HCT116 (cell line): Measurements from ENCODE around the gene EDN2. TPM values are rescaled to one million over a fixed set of nuclear protein-coding genes. Genes with fewer than 3 reads are reported as not detected.

Experiments used
- ATAC-seq: fragments of 200-7000 bp; cut with Tn5 transposase; 2 replicates; pipeline ENCODE4 v1.9.1; 2020; ENCODE audit warnings: mild to moderate bottlenecking, moderate library complexity
- BruUV-seq: library from RNA; stranded (reverse); fragments of 400-500 nt; replicated peaks from 2 replicates; lab custom pipeline; 2021; lab: Mats Ljungman, UMichigan
- CTCF ChIA-PET: fragments of 300-600 bp; sonication (Branson Sonifier 250); formaldehyde crosslinking; loops from one replicate; lab custom pipeline; 2021; ENCODE audit warnings: antibody characterized with exemption; lab: Charles Lee
- POLR2A ChIA-PET: fragments of 300-600, 350-600 bp; sonication (Branson Sonifier 250); formaldehyde crosslinking; loops from one replicate; lab custom pipeline; 2021; ENCODE audit warnings: antibody characterized with exemption; lab: Charles Lee
- RAD21 ChIA-PET, 2 experiments: fragments of 300-600 bp; sonication (Branson Sonifier 250); formaldehyde crosslinking; loops; one replicate each; lab custom pipeline; 2023; ENCODE audit warnings: low total read pairs in 2 of 2; ENCODE audit not compliant: uncharacterized antibody in 2 of 2, unreplicated experiment in 2 of 2, low non-redundant PET in 1 of 2; lab: Charles Lee
- DNase-seq: peaks from one replicate; pipeline ENCODE4 v3.0.0-alpha.2; 2010; ENCODE audit warnings: low read depth, low spot score
- H2AFZ ChIP-seq: fragments of 200-600 bp; shearing (Covaris generic), sonication (generic); 2 replicates; pipeline ENCODE4 v1.6.1; 2017; ENCODE audit warnings: low read depth, mixed run types, mixed read lengths, antibody characterized with exemption, low read length; ENCODE audit not compliant: poor library complexity, severe bottlenecking
- H3K27ac ChIP-seq: 2 replicates; pipeline ENCODE4 v1.5.1; 2012; ENCODE audit warnings: low read depth, low read length
- H3K27me3 ChIP-seq: fragments of 200-600 bp; sonication (generic); 2 replicates; pipeline ENCODE4 v1.6.1; 2016; ENCODE audit warnings: mixed run types, low read length, mixed read lengths; ENCODE audit not compliant: insufficient read depth
- H3K36me3 ChIP-seq, 2 experiments: fragments of 200-500 bp in 1 of 2; fragments of 200-600 bp in 1 of 2; sonication (Bioruptor generic) in 1 of 2; sonication (generic) in 1 of 2; 2 replicates each; pipeline versions ENCODE4 v1.5.1 to v1.6.1; 2014 to 2016; ENCODE audit warnings: low read length in 2 of 2, inconsistent platforms in 1 of 2, mixed read lengths in 1 of 2, mixed run types in 1 of 2; ENCODE audit not compliant: insufficient read depth in 2 of 2, control insufficient read depth in 1 of 2
- H3K4me1 ChIP-seq, 2 experiments: fragments of 200-600 bp in 1 of 2; sonication (generic) in 1 of 2; 2 replicates each; pipeline versions ENCODE4 v1.5.1 to v1.6.1; 2012 to 2017; ENCODE audit warnings: low read length in 2 of 2, inconsistent platforms in 1 of 2, mild to moderate bottlenecking in 1 of 2, mixed read lengths in 1 of 2, mixed run types in 1 of 2, moderate library complexity in 1 of 2; ENCODE audit not compliant: insufficient read depth in 2 of 2, control insufficient read depth in 1 of 2
- H3K4me2 ChIP-seq: fragments of 200-600 bp; sonication (generic); 2 replicates; pipeline ENCODE4 v1.6.1; 2017; ENCODE audit warnings: mixed run types, low read length, mixed read lengths
- H3K4me3 ChIP-seq, 2 experiments: fragments of 200-600 bp in 1 of 2; sonication (generic) in 1 of 2; replicated peaks in 1 of 2; 2 replicates each; pipeline ENCODE4 v1.5.1; 2011 to 2016; ENCODE audit warnings: low read length in 2 of 2, control low read depth in 1 of 2, low read depth in 1 of 2, mild to moderate bottlenecking in 1 of 2, mixed read lengths in 1 of 2, mixed run types in 1 of 2
- H3K79me2 ChIP-seq: fragments of 200-600 bp; sonication (generic); 2 replicates; pipeline ENCODE4 v1.6.1; 2017; ENCODE audit warnings: mild to moderate bottlenecking, mixed run types, low read length, moderate library complexity, mixed read lengths; ENCODE audit not compliant: insufficient read depth
- H3K9ac ChIP-seq: fragments of 200-600 bp; sonication (generic); 2 replicates; pipeline ENCODE4 v1.6.1; 2016; ENCODE audit warnings: low read length, mixed read lengths
- H3K9me2 ChIP-seq: fragments of 200-600 bp; sonication (generic), shearing (Covaris generic); 2 replicates; pipeline ENCODE4 v1.6.1; 2017; ENCODE audit warnings: mixed run types, mild to moderate bottlenecking, moderate library complexity; ENCODE audit not compliant: insufficient read depth
- H3K9me3 ChIP-seq, 2 experiments: fragments of 200-500 bp in 1 of 2; fragments of 200-600 bp in 1 of 2; sonication (Bioruptor generic) in 1 of 2; sonication (generic) in 1 of 2; 2 replicates each; pipeline ENCODE4 v1.6.1; 2014 to 2017; ENCODE audit warnings: low read length in 2 of 2, mixed read lengths in 2 of 2, inconsistent platforms in 1 of 2, low read depth in 1 of 2, mild to moderate bottlenecking in 1 of 2, mixed run types in 1 of 2, moderate library complexity in 1 of 2; ENCODE audit not compliant: control insufficient read depth in 1 of 2, insufficient read depth in 1 of 2
- H4K20me1 ChIP-seq: fragments of 200-600 bp; sonication (generic), shearing (Covaris generic); 2 replicates; pipeline ENCODE4 v1.6.1; 2017; ENCODE audit warnings: mixed run types, mild to moderate bottlenecking, moderate library complexity; ENCODE audit not compliant: insufficient read depth
- ATF3 ChIP-seq: IDR thresholded peaks from 2 replicates; pipeline ENCODE4 v1.6.1; 2012
- CBX3 ChIP-seq: IDR thresholded peaks from 2 replicates; pipeline ENCODE4 v1.6.1; 2012; ENCODE audit warnings: low read depth
- CEBPB ChIP-seq: IDR thresholded peaks from 2 replicates; pipeline ENCODE4 v1.6.1; 2012; ENCODE audit warnings: low read depth
- EGR1 ChIP-seq: IDR thresholded peaks from 2 replicates; pipeline ENCODE4 v1.6.1; 2012; ENCODE audit warnings: low read depth
- ELF1 ChIP-seq: IDR thresholded peaks from 2 replicates; pipeline ENCODE4 v1.6.1; 2012; ENCODE audit warnings: low read depth, borderline replicate concordance
- EZH2 ChIP-seq: fragments of 200-600 bp; sonication (generic); IDR thresholded peaks from 2 replicates; pipeline ENCODE4 v1.6.1; 2017; ENCODE audit warnings: antibody characterized with exemption, mixed run types
- POLR2A ChIP-seq: IDR thresholded peaks from 2 replicates; pipeline ENCODE4 v1.7.0; 2011; ENCODE audit warnings: borderline replicate concordance; ENCODE audit not compliant: insufficient read depth, insufficient read length; ENCODE audit errors: extremely low read depth
- POLR2AphosphoS5 ChIP-seq: IDR thresholded peaks from 2 replicates; pipeline ENCODE4 v1.6.1; 2011; ENCODE audit warnings: mild to moderate bottlenecking, low read depth, low read length, moderate library complexity
- RAD21 ChIP-seq: IDR thresholded peaks from 2 replicates; pipeline ENCODE4 v1.6.1; 2012; ENCODE audit warnings: low read depth, mild to moderate bottlenecking
- REST ChIP-seq: IDR thresholded peaks from 2 replicates; pipeline ENCODE4 v1.6.1; 2012; ENCODE audit warnings: low read depth
- SP1 ChIP-seq: IDR thresholded peaks from 2 replicates; pipeline ENCODE4 v1.6.1; 2012; ENCODE audit warnings: low read depth
- TCF7L2 ChIP-seq: IDR thresholded peaks from 2 replicates; pipeline ENCODE4 v1.7.0; 2011; ENCODE audit warnings: borderline replicate concordance, inconsistent platforms; ENCODE audit not compliant: insufficient read depth, insufficient read length; ENCODE audit errors: extremely low read depth
- ZFX ChIP-seq: fragments of 450-650 bp; IDR thresholded peaks from 2 replicates; pipeline ENCODE4 v1.6.1; 2017
- intact Hi-C: fragments of 100-400 bp; cut with micrococcal nuclease; formaldehyde crosslinking; loops from 2 replicates; pipeline ENCODE4 v1.10.0; 2022
- total RNA-seq: library from RNA; stranded (reverse); gene quantifications from one replicate; pipeline ENCODE4 v1.2.1, GENCODE V29; 2021; ENCODE audit not compliant: unreplicated experiment
- TF ChIP-seq, protein P1 (sequence below): IDR thresholded peaks from 2 replicates; pipeline ENCODE4 v1.6.1; 2011; ENCODE audit warnings: mild to moderate bottlenecking, low read length, moderate library complexity; ENCODE audit not compliant: insufficient replicate concordance; ENCODE audit errors: extremely low read depth
- TF ChIP-seq, protein P2 (sequence below), 3 experiments: fragments of 200-600 bp in 1 of 3; sonication (generic) in 1 of 3; IDR thresholded peaks in 2 of 3; conservative IDR thresholded peaks in 1 of 3; 2 replicates each; pipeline ENCODE4 v1.5.1; 2012 to 2017; ENCODE audit warnings: low read depth in 2 of 3, low read length in 2 of 3, antibody characterized with exemption in 1 of 3, borderline replicate concordance in 1 of 3, control low read depth in 1 of 3, mild to moderate bottlenecking in 1 of 3, mixed read lengths in 1 of 3, mixed run types in 1 of 3, moderate library complexity in 1 of 3; ENCODE audit not compliant: insufficient read depth in 1 of 3

EDN2 gene
- total RNA-seq, 1 experiment from 2014 or later = not detected

GRCh38 chr1:41474490-41475271 lies 9.8 kb downstream of the EDN2 start:
- Histone ChIP-seq H3K27ac (no peak overlapping the region), H3K4me3 (no peak overlapping the region), H3K9me3 (no peaks in the 10 kb centered on the region), H2AFZ (no peak overlapping the region), H3K36me3 (no peaks in the 10 kb centered on the region), H4K20me1 (no peaks in the 10 kb centered on the region), H3K9ac (no peak overlapping the region), H3K27me3 (no peaks in the 10 kb centered on the region), H3K9me2 (no peaks in the 10 kb centered on the region), H3K4me2 (no peak overlapping the region), H3K79me2 (no peaks in the 10 kb centered on the region), H3K4me1 (no peaks in the 10 kb centered on the region; a peak in 2 of 4 replicates)
- DNase-seq (no peak), ATAC-seq (no peak)
- ChIA-PET POLR2A (no interaction called here), CTCF (no interaction called here), RAD21 (no interaction called here)
- intact Hi-C loops = no loop called here
- no TSS peak for BruUV-seq
- TF ChIP-seq CEBPB (no peak), EGR1 (no peak), ZFX (no peak), ELF1 (no peak), RAD21 (no peak), EZH2 (no peak), CBX3 (no peak), POLR2AphosphoS5 (no peak), SP1 (no peak), TCF7L2 (no peak), REST (no peak), ATF3 (no peak), POLR2A (no peak)
- TF ChIP-seq, protein P1, sequence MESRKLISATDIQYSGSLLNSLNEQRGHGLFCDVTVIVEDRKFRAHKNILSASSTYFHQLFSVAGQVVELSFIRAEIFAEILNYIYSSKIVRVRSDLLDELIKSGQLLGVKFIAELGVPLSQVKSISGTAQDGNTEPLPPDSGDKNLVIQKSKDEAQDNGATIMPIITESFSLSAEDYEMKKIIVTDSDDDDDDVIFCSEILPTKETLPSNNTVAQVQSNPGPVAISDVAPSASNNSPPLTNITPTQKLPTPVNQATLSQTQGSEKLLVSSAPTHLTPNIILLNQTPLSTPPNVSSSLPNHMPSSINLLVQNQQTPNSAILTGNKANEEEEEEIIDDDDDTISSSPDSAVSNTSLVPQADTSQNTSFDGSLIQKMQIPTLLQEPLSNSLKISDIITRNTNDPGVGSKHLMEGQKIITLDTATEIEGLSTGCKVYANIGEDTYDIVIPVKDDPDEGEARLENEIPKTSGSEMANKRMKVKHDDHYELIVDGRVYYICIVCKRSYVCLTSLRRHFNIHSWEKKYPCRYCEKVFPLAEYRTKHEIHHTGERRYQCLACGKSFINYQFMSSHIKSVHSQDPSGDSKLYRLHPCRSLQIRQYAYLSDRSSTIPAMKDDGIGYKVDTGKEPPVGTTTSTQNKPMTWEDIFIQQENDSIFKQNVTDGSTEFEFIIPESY = no peak
- TF ChIP-seq, protein P2, sequence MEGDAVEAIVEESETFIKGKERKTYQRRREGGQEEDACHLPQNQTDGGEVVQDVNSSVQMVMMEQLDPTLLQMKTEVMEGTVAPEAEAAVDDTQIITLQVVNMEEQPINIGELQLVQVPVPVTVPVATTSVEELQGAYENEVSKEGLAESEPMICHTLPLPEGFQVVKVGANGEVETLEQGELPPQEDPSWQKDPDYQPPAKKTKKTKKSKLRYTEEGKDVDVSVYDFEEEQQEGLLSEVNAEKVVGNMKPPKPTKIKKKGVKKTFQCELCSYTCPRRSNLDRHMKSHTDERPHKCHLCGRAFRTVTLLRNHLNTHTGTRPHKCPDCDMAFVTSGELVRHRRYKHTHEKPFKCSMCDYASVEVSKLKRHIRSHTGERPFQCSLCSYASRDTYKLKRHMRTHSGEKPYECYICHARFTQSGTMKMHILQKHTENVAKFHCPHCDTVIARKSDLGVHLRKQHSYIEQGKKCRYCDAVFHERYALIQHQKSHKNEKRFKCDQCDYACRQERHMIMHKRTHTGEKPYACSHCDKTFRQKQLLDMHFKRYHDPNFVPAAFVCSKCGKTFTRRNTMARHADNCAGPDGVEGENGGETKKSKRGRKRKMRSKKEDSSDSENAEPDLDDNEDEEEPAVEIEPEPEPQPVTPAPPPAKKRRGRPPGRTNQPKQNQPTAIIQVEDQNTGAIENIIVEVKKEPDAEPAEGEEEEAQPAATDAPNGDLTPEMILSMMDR (IDR thresholded peaks at IDR 0.05 in 2 of 3, conservative IDR thresholded peaks at IDR 0.05 in 1 of 3; ENCODE audit: borderline replicate concordance in 1 of 3, insufficient read depth in 1 of 3, low read depth in 2 of 3, low read length in 2 of 3) = no peak
